A549 (cell line): ENCODE measurements around the gene ORC3.

ENCODE experiments used
- CHD4 ChIP-seq: fragments of 200-600 bp; sonication (generic); IDR thresholded peaks from 2 replicates; pipeline ENCODE4 v1.6.1; 2016; ENCODE audit warnings: antibody characterized with exemption, mild to moderate bottlenecking, borderline replicate concordance
- EP300 ChIP-seq, 2 experiments: fragments of >200 bp; sonication (Bioruptor Twin); formaldehyde crosslinking; IDR thresholded peaks; 2 replicates in 1 of 2; 3 replicates in 1 of 2; pipeline ENCODE4 v1.6.1; 2016 to 2017
- FOSL2 ChIP-seq, 2 experiments: fragments of 450-650 bp in 1 of 2; fragments of >200 bp in 1 of 2; sonication (Bioruptor Twin) in 1 of 2; formaldehyde crosslinking; IDR thresholded peaks; 2 replicates each; pipeline versions ENCODE4 v1.5.0 to v1.6.1; 2016 to 2020; ENCODE audit warnings: mild to moderate bottlenecking in 1 of 2, moderate library complexity in 1 of 2
- MYC ChIP-seq: IDR thresholded peaks from 2 replicates; pipeline ENCODE4 v1.6.1; 2012; ENCODE audit warnings: mild to moderate bottlenecking, inconsistent platforms, low read length, improper control_type of control experiment, borderline replicate concordance
- NR3C1 ChIP-seq: fragments of >200 bp; sonication (Bioruptor Twin); formaldehyde crosslinking; IDR thresholded peaks from 3 replicates; pipeline ENCODE4 v1.6.1; 2017
- POLR2A ChIP-seq: IDR thresholded peaks from 2 replicates; pipeline ENCODE4 v1.6.1; 2012; ENCODE audit warnings: mild to moderate bottlenecking, low read length
- POLR2AphosphoS2 ChIP-seq: conservative IDR thresholded peaks from 2 replicates; pipeline ENCODE4 v1.6.1; 2012; ENCODE audit warnings: low read length, improper control_type of control experiment, inconsistent platforms
- ZC3H11A ChIP-seq: fragments of 450-650 bp; IDR thresholded peaks from 2 replicates; pipeline ENCODE4 v1.6.1; 2014; ENCODE audit warnings: antibody characterized with exemption, mild to moderate bottlenecking
- ZFP36 ChIP-seq: fragments of 450-650 bp; IDR thresholded peaks from 2 replicates; pipeline ENCODE4 v1.6.1; 2014; ENCODE audit warnings: borderline replicate concordance; ENCODE audit not compliant: partially characterized antibody
- ZSCAN20 ChIP-seq: fragments of 250-450 bp; sonication (Bioruptor Pico); IDR thresholded peaks from 2 replicates; pipeline ENCODE4 v1.8.0; 2022; ENCODE audit warnings: mild to moderate bottlenecking, moderate library complexity
- TF ChIP-seq, protein P1 (sequence below): fragments of >200 bp; sonication (Bioruptor Twin); formaldehyde crosslinking; IDR thresholded peaks from 3 replicates; pipeline ENCODE4 v1.5.1; 2016
- TF ChIP-seq, protein P2 (sequence below): IDR thresholded peaks from 2 replicates; pipeline ENCODE4 v1.6.1; 2012
- TF ChIP-seq, protein P3 (sequence below): fragments of 150-350 bp; IDR thresholded peaks from 2 replicates; pipeline ENCODE4 v1.6.1; 2014; ENCODE audit warnings: low read depth, mild to moderate bottlenecking, low read length
- TF ChIP-seq, protein P4 (sequence below): fragments of 200-600 bp; sonication (generic); IDR thresholded peaks from 2 replicates; pipeline ENCODE4 v1.6.1; 2016; ENCODE audit warnings: antibody characterized with exemption, mild to moderate bottlenecking, moderate library complexity

DNA sequence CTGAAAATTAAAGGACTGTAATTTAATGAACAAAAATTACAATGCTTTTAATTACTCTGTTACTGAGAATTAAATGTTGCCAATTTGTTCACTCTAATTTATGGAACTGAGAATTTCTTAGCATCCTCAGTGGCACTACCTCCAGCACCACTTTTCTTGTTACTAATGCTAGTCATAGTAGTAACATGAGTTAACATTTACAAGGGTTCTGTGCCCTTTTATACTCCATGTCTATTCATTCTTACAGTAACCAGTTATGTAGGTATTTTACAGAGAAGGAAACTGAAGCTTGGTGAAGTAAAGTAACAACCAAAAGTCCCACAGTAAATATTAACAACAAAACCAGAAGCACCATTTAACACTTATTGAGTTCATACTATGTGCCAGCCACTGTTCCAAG, 34.4 kb upstream of the ORC3 start:
- TF ChIP-seq, protein P1, sequence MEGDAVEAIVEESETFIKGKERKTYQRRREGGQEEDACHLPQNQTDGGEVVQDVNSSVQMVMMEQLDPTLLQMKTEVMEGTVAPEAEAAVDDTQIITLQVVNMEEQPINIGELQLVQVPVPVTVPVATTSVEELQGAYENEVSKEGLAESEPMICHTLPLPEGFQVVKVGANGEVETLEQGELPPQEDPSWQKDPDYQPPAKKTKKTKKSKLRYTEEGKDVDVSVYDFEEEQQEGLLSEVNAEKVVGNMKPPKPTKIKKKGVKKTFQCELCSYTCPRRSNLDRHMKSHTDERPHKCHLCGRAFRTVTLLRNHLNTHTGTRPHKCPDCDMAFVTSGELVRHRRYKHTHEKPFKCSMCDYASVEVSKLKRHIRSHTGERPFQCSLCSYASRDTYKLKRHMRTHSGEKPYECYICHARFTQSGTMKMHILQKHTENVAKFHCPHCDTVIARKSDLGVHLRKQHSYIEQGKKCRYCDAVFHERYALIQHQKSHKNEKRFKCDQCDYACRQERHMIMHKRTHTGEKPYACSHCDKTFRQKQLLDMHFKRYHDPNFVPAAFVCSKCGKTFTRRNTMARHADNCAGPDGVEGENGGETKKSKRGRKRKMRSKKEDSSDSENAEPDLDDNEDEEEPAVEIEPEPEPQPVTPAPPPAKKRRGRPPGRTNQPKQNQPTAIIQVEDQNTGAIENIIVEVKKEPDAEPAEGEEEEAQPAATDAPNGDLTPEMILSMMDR = no peak
- TF ChIP-seq, protein P2, sequence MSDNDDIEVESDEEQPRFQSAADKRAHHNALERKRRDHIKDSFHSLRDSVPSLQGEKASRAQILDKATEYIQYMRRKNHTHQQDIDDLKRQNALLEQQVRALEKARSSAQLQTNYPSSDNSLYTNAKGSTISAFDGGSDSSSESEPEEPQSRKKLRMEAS = no peak
- TF ChIP-seq ZSCAN20 (CRISPR knock-in tag) (no peak), CHD4 (no peak), EP300 (IDR thresholded peaks at IDR 0.05) (no peak), POLR2A (no peak), NR3C1 (no peak), POLR2AphosphoS2 (no peak), FOSL2 (IDR thresholded peaks at IDR 0.05) (no peak), FOSL2 (CRISPR knock-in tag; IDR thresholded peaks at IDR 0.05) (no peak), MYC (no peak), ZFP36 (no peak), ZC3H11A (no peak)
- TF ChIP-seq, protein P3, sequence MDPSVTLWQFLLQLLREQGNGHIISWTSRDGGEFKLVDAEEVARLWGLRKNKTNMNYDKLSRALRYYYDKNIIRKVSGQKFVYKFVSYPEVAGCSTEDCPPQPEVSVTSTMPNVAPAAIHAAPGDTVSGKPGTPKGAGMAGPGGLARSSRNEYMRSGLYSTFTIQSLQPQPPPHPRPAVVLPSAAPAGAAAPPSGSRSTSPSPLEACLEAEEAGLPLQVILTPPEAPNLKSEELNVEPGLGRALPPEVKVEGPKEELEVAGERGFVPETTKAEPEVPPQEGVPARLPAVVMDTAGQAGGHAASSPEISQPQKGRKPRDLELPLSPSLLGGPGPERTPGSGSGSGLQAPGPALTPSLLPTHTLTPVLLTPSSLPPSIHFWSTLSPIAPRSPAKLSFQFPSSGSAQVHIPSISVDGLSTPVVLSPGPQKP = no peak
- TF ChIP-seq, protein P4, sequence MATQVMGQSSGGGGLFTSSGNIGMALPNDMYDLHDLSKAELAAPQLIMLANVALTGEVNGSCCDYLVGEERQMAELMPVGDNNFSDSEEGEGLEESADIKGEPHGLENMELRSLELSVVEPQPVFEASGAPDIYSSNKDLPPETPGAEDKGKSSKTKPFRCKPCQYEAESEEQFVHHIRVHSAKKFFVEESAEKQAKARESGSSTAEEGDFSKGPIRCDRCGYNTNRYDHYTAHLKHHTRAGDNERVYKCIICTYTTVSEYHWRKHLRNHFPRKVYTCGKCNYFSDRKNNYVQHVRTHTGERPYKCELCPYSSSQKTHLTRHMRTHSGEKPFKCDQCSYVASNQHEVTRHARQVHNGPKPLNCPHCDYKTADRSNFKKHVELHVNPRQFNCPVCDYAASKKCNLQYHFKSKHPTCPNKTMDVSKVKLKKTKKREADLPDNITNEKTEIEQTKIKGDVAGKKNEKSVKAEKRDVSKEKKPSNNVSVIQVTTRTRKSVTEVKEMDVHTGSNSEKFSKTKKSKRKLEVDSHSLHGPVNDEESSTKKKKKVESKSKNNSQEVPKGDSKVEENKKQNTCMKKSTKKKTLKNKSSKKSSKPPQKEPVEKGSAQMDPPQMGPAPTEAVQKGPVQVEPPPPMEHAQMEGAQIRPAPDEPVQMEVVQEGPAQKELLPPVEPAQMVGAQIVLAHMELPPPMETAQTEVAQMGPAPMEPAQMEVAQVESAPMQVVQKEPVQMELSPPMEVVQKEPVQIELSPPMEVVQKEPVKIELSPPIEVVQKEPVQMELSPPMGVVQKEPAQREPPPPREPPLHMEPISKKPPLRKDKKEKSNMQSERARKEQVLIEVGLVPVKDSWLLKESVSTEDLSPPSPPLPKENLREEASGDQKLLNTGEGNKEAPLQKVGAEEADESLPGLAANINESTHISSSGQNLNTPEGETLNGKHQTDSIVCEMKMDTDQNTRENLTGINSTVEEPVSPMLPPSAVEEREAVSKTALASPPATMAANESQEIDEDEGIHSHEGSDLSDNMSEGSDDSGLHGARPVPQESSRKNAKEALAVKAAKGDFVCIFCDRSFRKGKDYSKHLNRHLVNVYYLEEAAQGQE = no peak
